Tibial nerve (tissue), 4 donors: ENCODE data around the gene CMBL. TPM values are rescaled to one million over a fixed set of nuclear protein-coding genes. Genes with fewer than 3 reads are reported as not detected.

Experiments used
- DNase-seq, 2 donors: peaks; one replicate each; pipeline ENCODE4 v3.0.0-alpha.2; 2019; ENCODE audit warnings: low spot score in 2 of 2
- H3K27ac ChIP-seq, 4 donors: fragments of 200-600 bp; sonication (generic) in 3 of 4; one replicate each; pipeline ENCODE4 v1.5.1; 2017 to 2019; ENCODE audit warnings: mild to moderate bottlenecking in 1 of 4
- H3K27me3 ChIP-seq, 2 donors: fragments of 200-600 bp; sonication (generic) in 1 of 2; one replicate each; pipeline versions ENCODE4 v1.5.1 to v1.6.0; 2017 to 2019
- H3K36me3 ChIP-seq, 3 donors: fragments of 200-600 bp; sonication (generic); one replicate each; pipeline ENCODE4 v1.5.1; 2018 to 2019
- H3K4me1 ChIP-seq, 4 donors: fragments of 200-600 bp; sonication (generic) in 3 of 4; one replicate each; pipeline ENCODE4 v1.5.1; 2017 to 2019
- H3K4me3 ChIP-seq, 4 donors: fragments of 200-600 bp; sonication (generic) in 3 of 4; one replicate each; pipeline ENCODE4 v1.5.1; 2017 to 2019; ENCODE audit warnings: mild to moderate bottlenecking in 1 of 4, moderate library complexity in 1 of 4
- H3K9me3 ChIP-seq, 4 donors: fragments of 200-600 bp; sonication (generic) in 3 of 4; one replicate each; pipeline ENCODE4 v1.5.1; 2017 to 2019
- CTCF ChIP-seq, 5 experiments: fragments of 200-600 bp in 3 of 5; fragments of 450-650 bp in 2 of 5; sonication (generic) in 3 of 5; IDR thresholded peaks; one replicate each; pipeline ENCODE4 v1.5.1; 2016 to 2019; ENCODE audit warnings: antibody characterized with exemption in 5 of 5, mild to moderate bottlenecking in 3 of 5, moderate library complexity in 2 of 5
- EP300 ChIP-seq, 2 donors: sonication (generic); formaldehyde crosslinking; IDR thresholded peaks; one replicate each; pipeline ENCODE4 v1.6.1; 2017; ENCODE audit warnings: antibody characterized with exemption in 2 of 2, mild to moderate bottlenecking in 1 of 2
- POLR2A ChIP-seq, 2 donors: fragments of 450-650 bp; IDR thresholded peaks; one replicate each; pipeline ENCODE4 v1.6.1; 2017; ENCODE audit warnings: antibody characterized with exemption in 2 of 2, mild to moderate bottlenecking in 2 of 2, moderate library complexity in 2 of 2
- WGBS, 2 donors: methylation state at CpG; one replicate each; pipeline ENCODE4 v1.1.5; 2018; 5-methylcytosine and 5-hydroxymethylcytosine counted together
- total RNA-seq, 4 donors: library from RNA; depleted of rRNA; stranded (reverse); fragments of >200 nt; gene quantifications; one replicate each; pipeline ENCODE4 v1.1.0, GENCODE V29; 2016

Gene CMBL
- total RNA-seq, 4 donors from 2014 or later = 5.7 to 7.4 (median 6.6) TPM

GRCh38 chr5:10343486-10343885 is 35.8 kb upstream of the CMBL start:
- no peaks in the 10 kb centered on the region for H3K9me3 ChIP-seq
- no peaks in the 10 kb centered on the region for H3K4me1 ChIP-seq
- H3K36me3 ChIP-seq = no peaks in the 10 kb centered on the region
- H3K27ac ChIP-seq = no peak overlapping the region
- H3K4me3 ChIP-seq = no peak overlapping the region
- 73 to 81% methylated on average over 4 of the region's 4 CpGs for WGBS, 2 donors
- no peak for TF ChIP-seq POLR2A (IDR thresholded peaks at IDR 0.05)
- no peak for TF ChIP-seq EP300 (IDR thresholded peaks at IDR 0.05)
- TF ChIP-seq CTCF (IDR thresholded peaks at IDR 0.05) = no peak
- no peaks in the 10 kb centered on the region for H3K27me3 ChIP-seq
- no peak for DNase-seq

GRCh38 chr5:10339958-10340357 is 32.3 kb upstream of the CMBL start:
- no peak overlapping the region for H3K4me3 ChIP-seq
- no peaks in the 10 kb centered on the region for H3K27me3 ChIP-seq
- H3K4me1 ChIP-seq = no peaks in the 10 kb centered on the region
- H3K36me3 ChIP-seq = no peaks in the 10 kb centered on the region
- no peak overlapping the region for H3K27ac ChIP-seq
- DNase-seq = no peak
- H3K9me3 ChIP-seq = no peaks in the 10 kb centered on the region
- WGBS, 2 donors = 84 to 86% methylated on average over 3 of the region's 3 CpGs
- TF ChIP-seq CTCF (IDR thresholded peaks at IDR 0.05) (no peak), POLR2A (IDR thresholded peaks at IDR 0.05) (no peak), EP300 (IDR thresholded peaks at IDR 0.05) (no peak)

GRCh38 chr5:10339058-10339811 is 31.5 kb upstream of the CMBL start:
- no peaks in the 10 kb centered on the region for H3K36me3 ChIP-seq
- 49 to 54% methylated on average over 17 to 19 of the region's 19 CpGs for WGBS, 2 donors
- no peaks in the 10 kb centered on the region for H3K9me3 ChIP-seq
- H3K4me1 ChIP-seq = peaks cover 0 to 3% (median under 1%) of the 10 kb centered on the region in 4 donors
- H3K27me3 ChIP-seq = no peaks in the 10 kb centered on the region
- DNase-seq = no peak
- H3K27ac ChIP-seq = no peak overlapping the region
- no peak for TF ChIP-seq EP300 (IDR thresholded peaks at IDR 0.05)
- no peak for TF ChIP-seq POLR2A (IDR thresholded peaks at IDR 0.05)
- no peak for TF ChIP-seq CTCF (IDR thresholded peaks at IDR 0.05)
- no peak overlapping the region for H3K4me3 ChIP-seq

GRCh38 chr5:10338686-10339057 is 31.0 kb upstream of the CMBL start:
- TF ChIP-seq POLR2A (IDR thresholded peaks at IDR 0.05) (no peak), CTCF (IDR thresholded peaks at IDR 0.05) (no peak), EP300 (IDR thresholded peaks at IDR 0.05) (no peak)
- H3K27ac ChIP-seq = no peak overlapping the region
- no peaks in the 10 kb centered on the region for H3K9me3 ChIP-seq
- no peaks in the 10 kb centered on the region for H3K27me3 ChIP-seq
- H3K36me3 ChIP-seq = no peaks in the 10 kb centered on the region
- no peak overlapping the region for H3K4me3 ChIP-seq
- no peak for DNase-seq
- 73 to 93% methylated on average over 2 of the region's 2 CpGs for WGBS, 2 donors
- peaks cover 0 to 9% (median 6%) of the 10 kb centered on the region in 4 donors for H3K4me1 ChIP-seq

GRCh38 chr5:10337986-10338385 is 30.3 kb upstream of the CMBL start:
- no peak for TF ChIP-seq CTCF (IDR thresholded peaks at IDR 0.05)
- no peak for TF ChIP-seq POLR2A (IDR thresholded peaks at IDR 0.05)
- TF ChIP-seq EP300 (IDR thresholded peaks at IDR 0.05) = no peak
- Histone ChIP-seq H3K4me1 (peaks cover 0 to 16% (median 11%) of the 10 kb centered on the region in 4 donors), H3K4me3 (no peak overlapping the region), H3K27ac (no peak overlapping the region), H3K9me3 (no peaks in the 10 kb centered on the region), H3K27me3 (no peaks in the 10 kb centered on the region), H3K36me3 (no peaks in the 10 kb centered on the region)
- no peak for DNase-seq
- 83 to 87% methylated on average over 4 of the region's 4 CpGs for WGBS, 2 donors
